Measurements from ENCODE around the gene RIN2. TPM values are rescaled to one million over a fixed set of nuclear protein-coding genes. Genes with fewer than 3 reads are reported as not detected.

Gene RIN2
- polyA plus RNA-seq, 1 donor (not counting 4 experiments of a cell fraction or from before 2014, with no cell fraction given): 40.1 TPM

- Histone ChIP-seq H3K9me1 (ENCODE audit: control insufficient read depth, extremely low read depth, insufficient read depth, low read length) (no peaks in the 10 kb centered on the region), H3K27me3 (ENCODE audit: control insufficient read depth, extremely low read depth, insufficient read depth, low read length) (no peaks in the 10 kb centered on the region), H3K4me1 (ENCODE audit: control insufficient read depth, extremely low read depth, insufficient read depth, low read length) (peaks cover 29% of the 10 kb centered on the region), H3K79me2 (ENCODE audit: control insufficient read depth, insufficient read depth, low read length) (no peaks in the 10 kb centered on the region), H3K4me3 (ENCODE audit: control insufficient read depth in 2 of 3, extremely low read depth in 1 of 3, insufficient read depth in 2 of 3, low read depth in 1 of 3, low read length in 3 of 3) (no peak overlapping the region), H2AFZ (ENCODE audit: control insufficient read depth, low read length) (no peak overlapping the region), H3K9me3 (ENCODE audit: control insufficient read depth, low read depth, low read length) (no peaks in the 10 kb centered on the region), H4K20me1 (ENCODE audit: control insufficient read depth, extremely low read depth, insufficient read depth, low read length) (no peaks in the 10 kb centered on the region), H3K36me3 (ENCODE audit: control insufficient read depth in 2 of 2, extremely low read depth in 1 of 2, insufficient read depth in 2 of 2, low read length in 2 of 2) (no peaks in the 10 kb centered on the region), H3K4me2 (ENCODE audit: control insufficient read depth, extremely low read depth, insufficient read depth, low read depth, low read length) (no peak overlapping the region), H3K9ac (ENCODE audit: control insufficient read depth, extremely low read depth, insufficient read depth, low read length) (no peak overlapping the region), H3K27ac (ENCODE audit: control insufficient read depth, insufficient read depth, low read length) (no peak overlapping the region)
- FAIRE-seq: no peak
- dilution Hi-C loops (cut with MboI; ENCODE audit: extremely low pct_ligation_motif_present, low sequenced_read_pairs): no loop called here
- no peak for DNase-seq (ENCODE audit: low read depth, low spot score)
- TF ChIP-seq CTCF (optimal IDR thresholded peaks at IDR 0.05 in 1 of 3, IDR thresholded peaks at IDR 0.05 in 1 of 3, conservative IDR thresholded peaks at IDR 0.05 in 1 of 3; ENCODE audit: extremely low read depth in 1 of 3, insufficient read depth in 2 of 3, low read length in 3 of 3): no peak
- TF ChIP-seq EZH2 (IDR thresholded peaks at IDR 0.05; ENCODE audit: low read length): no peak
These were observed 23.2 kb downstream of the RIN2 start for GRCh38 chr20:19781235-19781634.

GRCh38 chr20:19782669-19783068 lies 24.6 kb downstream of the RIN2 start:
- TF ChIP-seq EZH2 (IDR thresholded peaks at IDR 0.05; ENCODE audit: low read length): no peak
- TF ChIP-seq CTCF (optimal IDR thresholded peaks at IDR 0.05 in 1 of 3, IDR thresholded peaks at IDR 0.05 in 1 of 3, conservative IDR thresholded peaks at IDR 0.05 in 1 of 3; ENCODE audit: extremely low read depth in 1 of 3, insufficient read depth in 2 of 3, low read length in 3 of 3): no peak
- Histone ChIP-seq H3K9me3 (ENCODE audit: control insufficient read depth, low read depth, low read length) (no peaks in the 10 kb centered on the region), H3K4me3 (ENCODE audit: control insufficient read depth in 2 of 3, extremely low read depth in 1 of 3, insufficient read depth in 2 of 3, low read depth in 1 of 3, low read length in 3 of 3) (no peak overlapping the region), H3K4me1 (ENCODE audit: control insufficient read depth, extremely low read depth, insufficient read depth, low read length) (peaks cover 38% of the 10 kb centered on the region), H3K9ac (ENCODE audit: control insufficient read depth, extremely low read depth, insufficient read depth, low read length) (no peak overlapping the region), H3K9me1 (ENCODE audit: control insufficient read depth, extremely low read depth, insufficient read depth, low read length) (no peaks in the 10 kb centered on the region), H3K27ac (ENCODE audit: control insufficient read depth, insufficient read depth, low read length) (no peak overlapping the region), H3K36me3 (ENCODE audit: control insufficient read depth in 2 of 2, extremely low read depth in 1 of 2, insufficient read depth in 2 of 2, low read length in 2 of 2) (no peaks in the 10 kb centered on the region), H3K79me2 (ENCODE audit: control insufficient read depth, insufficient read depth, low read length) (no peaks in the 10 kb centered on the region), H2AFZ (ENCODE audit: control insufficient read depth, low read length) (no peak overlapping the region), H4K20me1 (ENCODE audit: control insufficient read depth, extremely low read depth, insufficient read depth, low read length) (no peaks in the 10 kb centered on the region), H3K4me2 (ENCODE audit: control insufficient read depth, extremely low read depth, insufficient read depth, low read depth, low read length) (no peak overlapping the region), H3K27me3 (ENCODE audit: control insufficient read depth, extremely low read depth, insufficient read depth, low read length) (no peaks in the 10 kb centered on the region)
- DNase-seq (ENCODE audit: low read depth, low spot score): no peak
- FAIRE-seq: no peak
- dilution Hi-C loops (cut with MboI; ENCODE audit: extremely low pct_ligation_motif_present, low sequenced_read_pairs): no loop called here

All from keratinocyte (primary cell).